MM.1S (cell line): ENCODE results near the gene CDH22.

Experiments used
- DNase-seq: peaks from one replicate; pipeline ENCODE4 v3.0.0-alpha.2; 2015
- H2AFZ ChIP-seq: fragments of 300-600 bp; sonication (generic); 2 replicates; pipeline ENCODE4 v1.6.0; 2016; ENCODE audit warnings: antibody characterized with exemption, low read length
- H3F3A ChIP-seq: fragments of 300-600 bp; sonication (generic); 2 replicates; pipeline ENCODE4 v1.6.1; 2016; ENCODE audit warnings: mild to moderate bottlenecking, antibody characterized with exemption, low read length, moderate library complexity, mixed read lengths; ENCODE audit not compliant: insufficient read depth
- H3K27ac ChIP-seq: fragments of 300-600 bp; sonication (generic); 2 replicates; pipeline ENCODE4 v1.5.1; 2016; ENCODE audit warnings: mild to moderate bottlenecking, low read length
- H3K27me3 ChIP-seq: fragments of 300-600 bp; sonication (generic); replicated peaks from 2 replicates; pipeline ENCODE4 v1.6.0; 2016; ENCODE audit warnings: low read length; ENCODE audit not compliant: insufficient read depth
- H3K36me3 ChIP-seq: fragments of 300-600 bp; sonication (generic); replicated peaks from 2 replicates; pipeline ENCODE4 v1.6.1; 2016; ENCODE audit warnings: mild to moderate bottlenecking, low read length, mixed read lengths; ENCODE audit not compliant: insufficient read depth
- H3K4me1 ChIP-seq: fragments of 300-600 bp; sonication (generic); 2 replicates; pipeline ENCODE4 v1.6.1; 2016; ENCODE audit warnings: low read length, mixed read lengths
- H3K4me2 ChIP-seq: fragments of 300-600 bp; sonication (generic); 2 replicates; pipeline ENCODE4 v1.6.0; 2016; ENCODE audit warnings: low read depth, low read length
- H3K4me3 ChIP-seq: fragments of 300-600 bp; sonication (generic); 2 replicates; pipeline ENCODE4 v1.5.1; 2016; ENCODE audit warnings: low read length, mixed read lengths
- H3K79me2 ChIP-seq: fragments of 300-600 bp; sonication (generic); 2 replicates; pipeline ENCODE4 v1.6.1; 2016; ENCODE audit warnings: mixed run types, low read length, mixed read lengths
- H3K9ac ChIP-seq: fragments of 300-600 bp; sonication (generic); 2 replicates; pipeline ENCODE4 v1.6.1; 2016; ENCODE audit warnings: low read length, mixed read lengths
- H3K9me2 ChIP-seq: fragments of 300-600 bp; sonication (generic); replicated peaks from 2 replicates; pipeline ENCODE4 v1.6.1; 2016; ENCODE audit warnings: mild to moderate bottlenecking, low read length, mixed read lengths; ENCODE audit not compliant: insufficient read depth
- H3K9me3 ChIP-seq: fragments of 300-600 bp; sonication (generic); replicated peaks from 2 replicates; pipeline ENCODE4 v1.6.1; 2016; ENCODE audit warnings: mild to moderate bottlenecking, low read length, mixed read lengths; ENCODE audit not compliant: insufficient read depth
- H4K20me1 ChIP-seq: fragments of 300-600 bp; sonication (generic); 2 replicates; pipeline ENCODE4 v1.6.1; 2016; ENCODE audit warnings: mild to moderate bottlenecking, low read length, moderate library complexity, mixed read lengths; ENCODE audit not compliant: insufficient read depth
- EZH2 ChIP-seq: fragments of 300-600 bp; sonication (generic); optimal IDR thresholded peaks from 2 replicates; pipeline ENCODE3; 2017; ENCODE audit warnings: low read depth, mild to moderate bottlenecking, antibody characterized with exemption, low read length, mixed read lengths
- EZH2phosphoT487 ChIP-seq: fragments of 300-600 bp; sonication (generic); IDR thresholded peaks from 2 replicates; pipeline ENCODE4 v1.6.1; 2018; ENCODE audit warnings: antibody characterized with exemption, low read length
- TF ChIP-seq, protein P1 (sequence below): fragments of 300-600 bp; sonication (generic); IDR thresholded peaks from 2 replicates; pipeline ENCODE4 v1.5.1; 2016; ENCODE audit warnings: antibody characterized with exemption, low read length, mixed read lengths

CDH22 gene

DNA sequence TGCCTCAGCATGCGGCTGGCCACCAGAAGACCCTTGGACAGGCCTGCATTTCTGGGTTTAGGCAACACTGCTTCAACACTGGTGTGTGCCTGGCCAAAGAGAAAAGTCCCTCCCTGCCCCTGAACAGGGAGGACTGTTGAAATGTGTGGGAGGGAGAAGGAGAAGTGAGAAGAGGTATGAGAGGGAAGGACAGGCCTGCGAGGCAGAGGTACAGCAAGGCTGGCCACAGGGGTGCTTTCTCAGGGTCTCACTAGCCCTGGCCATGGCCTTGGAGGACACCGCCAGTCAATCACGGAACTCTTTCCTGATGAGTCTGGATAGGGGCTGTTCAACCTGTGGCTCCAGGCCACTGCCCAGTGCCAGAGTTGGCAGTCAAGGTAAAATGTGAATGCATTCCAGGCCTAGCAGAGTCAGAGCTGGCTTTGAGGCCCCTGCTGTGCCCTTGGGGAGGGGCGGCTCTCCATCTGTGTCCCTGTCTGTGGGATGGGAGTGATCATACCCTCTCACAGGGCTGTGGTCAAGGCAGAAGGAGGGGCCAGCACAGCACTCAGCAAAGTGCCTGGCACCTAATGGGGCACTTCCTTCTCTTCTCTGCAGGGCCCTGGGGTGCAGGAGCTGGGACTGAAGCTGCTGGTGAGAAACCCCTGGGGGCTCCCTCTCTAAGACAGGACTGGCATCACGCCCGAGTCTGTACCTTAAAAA is 43.2 kb upstream of the CDH22 start:
- Histone ChIP-seq H3K4me1 (peaks cover 11% of the 10 kb centered on the region), H3K27ac (no peak overlapping the region), H3F3A (no peaks in the 10 kb centered on the region), H2AFZ (no peak overlapping the region), H3K27me3 (no peaks in the 10 kb centered on the region), H3K36me3 (no peaks in the 10 kb centered on the region), H4K20me1 (no peaks in the 10 kb centered on the region), H3K9ac (no peak overlapping the region), H3K4me3 (no peak overlapping the region), H3K4me2 (no peak overlapping the region), H3K79me2 (no peaks in the 10 kb centered on the region), H3K9me2 (no peaks in the 10 kb centered on the region), H3K9me3 (no peaks in the 10 kb centered on the region)
- DNase-seq: no peak
- TF ChIP-seq EZH2: no peak
- TF ChIP-seq, protein P1, sequence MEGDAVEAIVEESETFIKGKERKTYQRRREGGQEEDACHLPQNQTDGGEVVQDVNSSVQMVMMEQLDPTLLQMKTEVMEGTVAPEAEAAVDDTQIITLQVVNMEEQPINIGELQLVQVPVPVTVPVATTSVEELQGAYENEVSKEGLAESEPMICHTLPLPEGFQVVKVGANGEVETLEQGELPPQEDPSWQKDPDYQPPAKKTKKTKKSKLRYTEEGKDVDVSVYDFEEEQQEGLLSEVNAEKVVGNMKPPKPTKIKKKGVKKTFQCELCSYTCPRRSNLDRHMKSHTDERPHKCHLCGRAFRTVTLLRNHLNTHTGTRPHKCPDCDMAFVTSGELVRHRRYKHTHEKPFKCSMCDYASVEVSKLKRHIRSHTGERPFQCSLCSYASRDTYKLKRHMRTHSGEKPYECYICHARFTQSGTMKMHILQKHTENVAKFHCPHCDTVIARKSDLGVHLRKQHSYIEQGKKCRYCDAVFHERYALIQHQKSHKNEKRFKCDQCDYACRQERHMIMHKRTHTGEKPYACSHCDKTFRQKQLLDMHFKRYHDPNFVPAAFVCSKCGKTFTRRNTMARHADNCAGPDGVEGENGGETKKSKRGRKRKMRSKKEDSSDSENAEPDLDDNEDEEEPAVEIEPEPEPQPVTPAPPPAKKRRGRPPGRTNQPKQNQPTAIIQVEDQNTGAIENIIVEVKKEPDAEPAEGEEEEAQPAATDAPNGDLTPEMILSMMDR: no peak
- TF ChIP-seq EZH2phosphoT487: no peak

DNA sequence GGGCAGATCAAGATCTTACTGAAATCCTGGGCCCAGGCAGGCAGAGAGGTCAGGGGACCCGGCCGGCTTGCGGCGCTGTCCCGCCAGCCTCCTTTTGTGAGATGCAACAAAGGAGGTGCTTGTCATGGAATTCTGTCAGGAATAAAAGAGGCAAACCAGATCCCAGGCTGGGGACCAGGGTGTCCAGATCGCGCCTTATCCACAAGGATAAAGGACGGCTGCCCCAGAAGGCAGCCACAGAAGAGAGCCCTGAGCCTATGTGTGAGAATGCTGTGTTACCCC is 42.6 kb upstream of the CDH22 start:
- H3K79me2 ChIP-seq: no peaks in the 10 kb centered on the region
- H3K9ac ChIP-seq: no peak overlapping the region
- H2AFZ ChIP-seq: no peak overlapping the region
- no peaks in the 10 kb centered on the region for H3K36me3 ChIP-seq
- no peak for DNase-seq
- H3K9me2 ChIP-seq: no peaks in the 10 kb centered on the region
- H3K4me2 ChIP-seq: no peak overlapping the region
- no peaks in the 10 kb centered on the region for H3K9me3 ChIP-seq
- H3F3A ChIP-seq: no peaks in the 10 kb centered on the region
- H3K4me3 ChIP-seq: no peak overlapping the region
- no peak overlapping the region; the same call in 1 of the 2 replicates for H3K27ac ChIP-seq
- H4K20me1 ChIP-seq: no peaks in the 10 kb centered on the region
- H3K27me3 ChIP-seq: no peaks in the 10 kb centered on the region
- H3K4me1 ChIP-seq: peaks cover 11% of the 10 kb centered on the region
- no peak for TF ChIP-seq EZH2
- TF ChIP-seq EZH2phosphoT487: no peak
- TF ChIP-seq, protein P1: no peak

DNA sequence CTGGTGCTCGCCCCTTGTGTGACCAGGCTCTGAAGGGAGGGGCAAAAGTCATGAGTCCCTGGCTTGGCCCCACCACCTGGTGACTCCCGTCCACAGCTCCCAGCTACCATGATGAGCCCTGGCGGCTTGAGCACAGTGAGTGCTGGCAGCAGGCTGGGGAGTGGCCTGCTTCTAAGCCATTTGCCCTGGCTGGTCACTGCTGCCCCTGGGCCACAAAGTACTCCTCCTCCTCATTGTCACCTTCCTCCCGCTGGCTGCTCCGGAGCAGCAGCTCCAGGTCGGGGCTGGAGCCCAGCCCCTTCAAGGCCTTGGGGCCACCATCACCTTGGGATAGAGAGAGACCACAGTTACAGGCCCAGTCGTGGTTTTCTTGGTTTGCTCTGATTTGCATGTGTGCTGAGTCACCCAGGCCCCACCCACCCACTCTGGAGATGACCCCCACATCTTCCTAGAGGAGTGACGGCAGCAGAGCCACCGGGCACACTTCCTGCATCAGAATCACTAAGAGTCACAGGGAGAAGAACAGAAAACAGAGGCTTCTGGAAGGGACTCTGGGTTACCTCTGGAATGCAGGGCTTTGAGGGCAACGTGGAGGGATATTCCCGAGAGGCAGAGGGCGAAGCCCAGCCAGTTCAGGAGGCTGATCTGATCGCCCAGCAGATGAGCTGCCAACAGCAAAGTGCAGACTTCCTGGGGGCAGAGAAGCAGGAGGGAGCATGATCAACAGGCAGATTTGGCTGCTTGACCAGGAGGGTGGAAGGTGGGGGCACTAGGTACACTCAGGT is 42.1 kb upstream of the CDH22 start:
- DNase-seq: no peak
- Histone ChIP-seq H3K4me1 (peaks cover 11% of the 10 kb centered on the region), H3F3A (no peaks in the 10 kb centered on the region), H3K9ac (no peak overlapping the region), H3K27me3 (no peaks in the 10 kb centered on the region), H3K36me3 (no peaks in the 10 kb centered on the region), H2AFZ (no peak overlapping the region), H3K4me3 (no peak overlapping the region), H4K20me1 (no peaks in the 10 kb centered on the region), H3K27ac (peak overlapping the region; percentile 8; the same call in 1 of the 2 replicates), H3K4me2 (no peak overlapping the region), H3K79me2 (no peaks in the 10 kb centered on the region), H3K9me2 (no peaks in the 10 kb centered on the region), H3K9me3 (no peaks in the 10 kb centered on the region)
- TF ChIP-seq, protein P1: no peak
- TF ChIP-seq EZH2phosphoT487 (no peak), EZH2 (no peak)
